GM12878 (cell line): ENCODE data around the gene ZNF365. TPM values are rescaled to one million over a fixed set of nuclear protein-coding genes. Genes with fewer than 3 reads are reported as not detected.

ENCODE experiments used
- ATAC-seq: fragments of 200-7000 bp; cut with Tn5 transposase; 3 replicates; pipeline ENCODE4 v1.9.1; 2020; ENCODE audit warnings: mild to moderate bottlenecking, moderate library complexity
- BruUV-seq: library from RNA; stranded (reverse); fragments of 400-500 nt; replicated peaks from 2 replicates; lab custom pipeline; 2021; lab: Mats Ljungman, UMichigan
- CTCF ChIA-PET: fragments of 300-600 bp; sonication (Branson Sonifier 250); formaldehyde crosslinking; extraction: SDS; loops from one replicate; lab custom pipeline; 2021; ENCODE audit warnings: inconsistent platforms; lab: Yijun Ruan, JAX
- POLR2A ChIA-PET: fragments of 350-600 bp; formaldehyde crosslinking; extraction: SDS; loops from one replicate; lab custom pipeline; 2021; ENCODE audit warnings: inconsistent platforms; lab: Charles Lee
- RAD21 ChIA-PET: fragments of 300-600 bp; sonication (Branson Sonifier 250); formaldehyde crosslinking; loops from one replicate; lab custom pipeline; 2023; ENCODE audit warnings: antibody characterized with exemption; ENCODE audit not compliant: unreplicated experiment; lab: Charles Lee
- SMC1A ChIA-PET: fragments of 300-600 bp; sonication (Branson Sonifier 250); formaldehyde crosslinking; loops from one replicate; lab custom pipeline; 2023; ENCODE audit not compliant: unreplicated experiment, uncharacterized antibody; lab: Charles Lee
- DNase-seq: peaks from one replicate; pipeline ENCODE4 v3.0.0-alpha.2; 2011; ENCODE audit warnings: low read depth, low spot score
- FAIRE-seq: peaks from 3 replicates; lab custom pipeline; 2011; peaks lifted over from hg19 to GRCh38; lab: Jason Lieb, UNC
- H2AFZ ChIP-seq: 2 replicates; pipeline ENCODE4 v1.6.0; 2011; ENCODE audit warnings: low read depth, low read length, control low read depth; ENCODE audit not compliant: control insufficient read depth
- H3K27ac ChIP-seq: 2 replicates; pipeline ENCODE4 v1.5.1; 2011; ENCODE audit warnings: control low read depth; ENCODE audit not compliant: control insufficient read depth, insufficient read depth
- H3K27me3 ChIP-seq, 2 experiments: replicated peaks in 1 of 2; 2 replicates each; pipeline versions ENCODE4 v1.6.0 to v1.6.1; 2011; ENCODE audit warnings: low read length in 1 of 2; ENCODE audit not compliant: control insufficient read depth in 2 of 2, insufficient read depth in 2 of 2
- H3K36me3 ChIP-seq, 2 experiments: 2 replicates each; pipeline ENCODE4 v1.5.1; 2011; ENCODE audit warnings: low read length in 1 of 2; ENCODE audit not compliant: control insufficient read depth in 2 of 2, insufficient read depth in 2 of 2
- H3K4me1 ChIP-seq: 2 replicates; pipeline ENCODE4 v1.6.1; 2011; ENCODE audit warnings: mild to moderate bottlenecking, low read length, moderate library complexity, mixed read lengths; ENCODE audit not compliant: control insufficient read depth, insufficient read depth
- H3K4me2 ChIP-seq: 2 replicates; pipeline ENCODE4 v1.6.0; 2011; ENCODE audit warnings: control low read depth; ENCODE audit not compliant: control insufficient read depth, insufficient read depth
- H3K4me3 ChIP-seq: fragments of 200-600 bp; sonication (generic); 2 replicates; pipeline ENCODE4 v1.5.1; 2016
- H3K79me2 ChIP-seq: 2 replicates; pipeline ENCODE4 v1.6.0; 2011; ENCODE audit warnings: low read length; ENCODE audit not compliant: control insufficient read depth, insufficient read depth
- H3K9ac ChIP-seq: 2 replicates; pipeline ENCODE4 v1.8.0; 2011; ENCODE audit warnings: low read length, control low read depth, mixed read lengths; ENCODE audit not compliant: control insufficient read depth, insufficient read depth
- H3K9me3 ChIP-seq: replicated peaks from 3 replicates; pipeline ENCODE4 v1.5.1; 2011; ENCODE audit warnings: mild to moderate bottlenecking, low read length; ENCODE audit not compliant: control insufficient read depth, insufficient read depth
- H4K20me1 ChIP-seq: 2 replicates; pipeline ENCODE4 v1.6.0; 2011; ENCODE audit not compliant: control insufficient read depth, insufficient read depth
- EGR1 ChIP-seq, 2 experiments: IDR thresholded peaks; 1 replicate in 1 of 2; 2 replicates in 1 of 2; pipeline ENCODE4 v1.6.1; 2011 to 2012; ENCODE audit warnings: low read depth in 2 of 2, low read length in 2 of 2, borderline replicate concordance in 1 of 2, mild to moderate bottlenecking in 1 of 2, moderate library complexity in 1 of 2
- EZH2 ChIP-seq: IDR thresholded peaks from 2 replicates; pipeline ENCODE4 v1.6.1; 2012; ENCODE audit warnings: low read depth, mild to moderate bottlenecking, control low read depth, inconsistent platforms, low read length, borderline replicate concordance; ENCODE audit not compliant: control insufficient read depth
- FOXK2 ChIP-seq: fragments of 450-650 bp; IDR thresholded peaks from 2 replicates; pipeline ENCODE4 v1.6.1; 2017; ENCODE audit warnings: mild to moderate bottlenecking, moderate library complexity
- HCFC1 ChIP-seq: fragments of 150-350 bp; IDR thresholded peaks from 2 replicates; pipeline ENCODE4 v1.6.1; 2014; ENCODE audit warnings: low read length
- WGBS: methylation state at CpG from one replicate; pipeline ENCODE4 v1.1.6; 2016; ENCODE audit warnings: low lambda C conversion rate; ENCODE audit not compliant: insufficient replicate concordance, insufficient coverage; ENCODE audit errors: missing lambda C conversion rate; 5-methylcytosine and 5-hydroxymethylcytosine counted together
- in situ Hi-C: fragments of 300-500 bp; cut with MboI; formaldehyde crosslinking; loops from 9 replicates; pipeline ENCODE4 v1.14.3; 2018; ENCODE audit warnings: mixed read lengths
- intact Hi-C: fragments of 100-400 bp; cut with micrococcal nuclease; formaldehyde crosslinking; loops from one replicate; pipeline ENCODE4 v1.14.2; 2022; ENCODE audit not compliant: unreplicated experiment
- polyA plus RNA-seq, 11 experiments: library from polyadenylated mRNA; depleted of rRNA in 4 of 11; unstranded in 6 of 11; stranded (reverse) in 5 of 11; fragments of >200 nt; fragmentation: Nextera tagmentation in 4 of 11; fragmentation: Illumina TruSeq in 1 of 11; extraction: Ambion mirVana in 4 of 11; extraction: Trizol in 1 of 11; gene quantifications; 1 replicate in 1 of 11; 2 replicates in 10 of 11; pipeline versions ENCODE4 v1.2.1 to v1.2.3, GENCODE V29; 2011 to 2016; ENCODE audit warnings: inconsistent platforms in 2 of 11, missing spikeins in 2 of 11, low read depth in 1 of 11
- total RNA-seq, 4 experiments: library from RNA; depleted of rRNA in 3 of 4; stranded (reverse); fragments of >200 nt in 3 of 4; fragmentation: Illumina TruSeq in 1 of 4; extraction: Trizol in 1 of 4; gene quantifications; 2 replicates each; pipeline versions ENCODE4 v1.2.1 to v1.2.3, GENCODE V29; 2013 to 2021
- TF ChIP-seq, protein P1 (sequence below): fragments of 450-650 bp; IDR thresholded peaks from 2 replicates; pipeline ENCODE4 v1.6.1; 2018; ENCODE audit warnings: borderline replicate concordance, mild to moderate bottlenecking; ENCODE audit not compliant: partially characterized antibody
- TF ChIP-seq, protein P2 (sequence below): fragments of 450-650 bp; formaldehyde crosslinking; IDR thresholded peaks from 2 replicates; pipeline ENCODE4 v1.5.0; 2022; ENCODE audit warnings: mild to moderate bottlenecking, missing genetic modification characterization
- TF ChIP-seq, protein P3 (sequence below): fragments of 450-650 bp; IDR thresholded peaks from 2 replicates; pipeline ENCODE4 v1.6.1; 2017; ENCODE audit warnings: mild to moderate bottlenecking, moderate library complexity

The ZNF365 gene
- total and polyA plus RNA-seq, 10 of the 15 experiments (the other 5 are each of a cell fraction or from before 2014, with no cell fraction given): 0.08 TPM; not detected in 9

DNA sequence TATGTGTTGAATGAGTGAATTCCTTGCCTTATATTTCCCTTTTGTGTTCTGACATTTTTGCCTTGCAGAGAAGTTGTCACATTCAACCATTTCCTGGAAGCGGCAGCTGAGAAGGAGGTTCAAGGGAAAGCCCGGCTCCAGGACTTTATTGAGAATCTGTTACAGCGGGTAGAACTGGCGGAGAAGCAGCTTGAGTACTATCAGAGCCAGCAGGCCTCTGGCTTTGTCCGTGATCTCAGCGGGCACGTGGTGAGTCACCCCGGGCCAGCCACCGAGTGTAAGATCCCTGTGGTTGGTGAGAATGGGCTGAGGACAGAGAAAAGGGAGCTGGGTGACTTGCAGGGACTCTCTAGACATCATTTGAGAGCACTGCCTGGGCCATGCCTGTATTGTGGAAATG lies 14.2 kb downstream of the ZNF365 start:
- no peak for ATAC-seq
- Histone ChIP-seq H3K4me3 (no peak overlapping the region), H2AFZ (no peak overlapping the region), H3K27me3 (no peaks in the 10 kb centered on the region), H3K9ac (no peak overlapping the region), H4K20me1 (no peaks in the 10 kb centered on the region), H3K27ac (no peak overlapping the region), H3K4me1 (no peaks in the 10 kb centered on the region), H3K9me3 (no peaks in the 10 kb centered on the region), H3K36me3 (no peaks in the 10 kb centered on the region), H3K79me2 (no peaks in the 10 kb centered on the region), H3K4me2 (no peak overlapping the region)
- intact Hi-C loops (no loop called here), in situ Hi-C loops (no loop called here)
- DNase-seq: no peak
- no peak for FAIRE-seq
- TF ChIP-seq, protein P1, sequence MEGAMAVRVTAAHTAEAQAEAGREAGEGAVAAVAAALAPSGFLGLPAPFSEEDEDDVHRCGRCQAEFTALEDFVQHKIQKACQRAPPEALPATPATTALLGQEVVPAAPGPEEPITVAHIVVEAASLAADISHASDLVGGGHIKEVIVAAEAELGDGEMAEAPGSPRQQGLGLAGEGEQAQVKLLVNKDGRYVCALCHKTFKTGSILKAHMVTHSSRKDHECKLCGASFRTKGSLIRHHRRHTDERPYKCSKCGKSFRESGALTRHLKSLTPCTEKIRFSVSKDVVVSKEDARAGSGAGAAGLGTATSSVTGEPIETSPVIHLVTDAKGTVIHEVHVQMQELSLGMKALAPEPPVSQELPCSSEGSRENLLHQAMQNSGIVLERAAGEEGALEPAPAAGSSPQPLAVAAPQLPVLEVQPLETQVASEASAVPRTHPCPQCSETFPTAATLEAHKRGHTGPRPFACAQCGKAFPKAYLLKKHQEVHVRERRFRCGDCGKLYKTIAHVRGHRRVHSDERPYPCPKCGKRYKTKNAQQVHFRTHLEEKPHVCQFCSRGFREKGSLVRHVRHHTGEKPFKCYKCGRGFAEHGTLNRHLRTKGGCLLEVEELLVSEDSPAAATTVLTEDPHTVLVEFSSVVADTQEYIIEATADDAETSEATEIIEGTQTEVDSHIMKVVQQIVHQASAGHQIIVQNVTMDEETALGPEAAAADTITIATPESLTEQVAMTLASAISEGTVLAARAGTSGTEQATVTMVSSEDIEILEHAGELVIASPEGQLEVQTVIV: no peak
- no peak for TF ChIP-seq HCFC1
- no peak for TF ChIP-seq EZH2
- TF ChIP-seq EGR1 (IDR thresholded peaks at IDR 0.05; ENCODE audit: borderline replicate concordance in 1 of 2, low read depth in 2 of 2, low read length in 2 of 2): no peak
- TF ChIP-seq, protein P2, sequence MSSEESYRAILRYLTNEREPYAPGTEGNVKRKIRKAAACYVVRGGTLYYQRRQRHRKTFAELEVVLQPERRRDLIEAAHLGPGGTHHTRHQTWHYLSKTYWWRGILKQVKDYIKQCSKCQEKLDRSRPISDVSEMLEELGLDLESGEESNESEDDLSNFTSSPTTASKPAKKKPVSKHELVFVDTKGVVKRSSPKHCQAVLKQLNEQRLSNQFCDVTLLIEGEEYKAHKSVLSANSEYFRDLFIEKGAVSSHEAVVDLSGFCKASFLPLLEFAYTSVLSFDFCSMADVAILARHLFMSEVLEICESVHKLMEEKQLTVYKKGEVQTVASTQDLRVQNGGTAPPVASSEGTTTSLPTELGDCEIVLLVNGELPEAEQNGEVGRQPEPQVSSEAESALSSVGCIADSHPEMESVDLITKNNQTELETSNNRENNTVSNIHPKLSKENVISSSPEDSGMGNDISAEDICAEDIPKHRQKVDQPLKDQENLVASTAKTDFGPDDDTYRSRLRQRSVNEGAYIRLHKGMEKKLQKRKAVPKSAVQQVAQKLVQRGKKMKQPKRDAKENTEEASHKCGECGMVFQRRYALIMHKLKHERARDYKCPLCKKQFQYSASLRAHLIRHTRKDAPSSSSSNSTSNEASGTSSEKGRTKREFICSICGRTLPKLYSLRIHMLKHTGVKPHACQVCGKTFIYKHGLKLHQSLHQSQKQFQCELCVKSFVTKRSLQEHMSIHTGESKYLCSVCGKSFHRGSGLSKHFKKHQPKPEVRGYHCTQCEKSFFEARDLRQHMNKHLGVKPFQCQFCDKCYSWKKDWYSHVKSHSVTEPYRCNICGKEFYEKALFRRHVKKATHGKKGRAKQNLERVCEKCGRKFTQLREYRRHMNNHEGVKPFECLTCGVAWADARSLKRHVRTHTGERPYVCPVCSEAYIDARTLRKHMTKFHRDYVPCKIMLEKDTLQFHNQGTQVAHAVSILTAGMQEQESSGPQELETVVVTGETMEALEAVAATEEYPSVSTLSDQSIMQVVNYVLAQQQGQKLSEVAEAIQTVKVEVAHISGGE (CRISPR knock-in tag): no peak
- TF ChIP-seq, protein P3, sequence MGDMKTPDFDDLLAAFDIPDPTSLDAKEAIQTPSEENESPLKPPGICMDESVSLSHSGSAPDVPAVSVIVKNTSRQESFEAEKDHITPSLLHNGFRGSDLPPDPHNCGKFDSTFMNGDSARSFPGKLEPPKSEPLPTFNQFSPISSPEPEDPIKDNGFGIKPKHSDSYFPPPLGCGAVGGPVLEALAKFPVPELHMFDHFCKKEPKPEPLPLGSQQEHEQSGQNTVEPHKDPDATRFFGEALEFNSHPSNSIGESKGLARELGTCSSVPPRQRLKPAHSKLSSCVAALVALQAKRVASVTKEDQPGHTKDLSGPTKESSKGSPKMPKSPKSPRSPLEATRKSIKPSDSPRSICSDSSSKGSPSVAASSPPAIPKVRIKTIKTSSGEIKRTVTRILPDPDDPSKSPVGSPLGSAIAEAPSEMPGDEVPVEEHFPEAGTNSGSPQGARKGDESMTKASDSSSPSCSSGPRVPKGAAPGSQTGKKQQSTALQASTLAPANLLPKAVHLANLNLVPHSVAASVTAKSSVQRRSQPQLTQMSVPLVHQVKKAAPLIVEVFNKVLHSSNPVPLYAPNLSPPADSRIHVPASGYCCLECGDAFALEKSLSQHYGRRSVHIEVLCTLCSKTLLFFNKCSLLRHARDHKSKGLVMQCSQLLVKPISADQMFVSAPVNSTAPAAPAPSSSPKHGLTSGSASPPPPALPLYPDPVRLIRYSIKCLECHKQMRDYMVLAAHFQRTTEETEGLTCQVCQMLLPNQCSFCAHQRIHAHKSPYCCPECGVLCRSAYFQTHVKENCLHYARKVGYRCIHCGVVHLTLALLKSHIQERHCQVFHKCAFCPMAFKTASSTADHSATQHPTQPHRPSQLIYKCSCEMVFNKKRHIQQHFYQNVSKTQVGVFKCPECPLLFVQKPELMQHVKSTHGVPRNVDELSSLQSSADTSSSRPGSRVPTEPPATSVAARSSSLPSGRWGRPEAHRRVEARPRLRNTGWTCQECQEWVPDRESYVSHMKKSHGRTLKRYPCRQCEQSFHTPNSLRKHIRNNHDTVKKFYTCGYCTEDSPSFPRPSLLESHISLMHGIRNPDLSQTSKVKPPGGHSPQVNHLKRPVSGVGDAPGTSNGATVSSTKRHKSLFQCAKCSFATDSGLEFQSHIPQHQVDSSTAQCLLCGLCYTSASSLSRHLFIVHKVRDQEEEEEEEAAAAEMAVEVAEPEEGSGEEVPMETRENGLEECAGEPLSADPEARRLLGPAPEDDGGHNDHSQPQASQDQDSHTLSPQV: no peak
- no peak for TF ChIP-seq FOXK2
- no TSS peak for BruUV-seq
- WGBS: 46% methylated on average over 9 of the region's 9 CpGs
- CTCF ChIA-PET: no interaction called here
- POLR2A ChIA-PET: no interaction called here
- SMC1A ChIA-PET: no interaction called here
- RAD21 ChIA-PET: no interaction called here
